Measurements from ENCODE around the gene ZAR1L.

Gene ZAR1L

DNA sequence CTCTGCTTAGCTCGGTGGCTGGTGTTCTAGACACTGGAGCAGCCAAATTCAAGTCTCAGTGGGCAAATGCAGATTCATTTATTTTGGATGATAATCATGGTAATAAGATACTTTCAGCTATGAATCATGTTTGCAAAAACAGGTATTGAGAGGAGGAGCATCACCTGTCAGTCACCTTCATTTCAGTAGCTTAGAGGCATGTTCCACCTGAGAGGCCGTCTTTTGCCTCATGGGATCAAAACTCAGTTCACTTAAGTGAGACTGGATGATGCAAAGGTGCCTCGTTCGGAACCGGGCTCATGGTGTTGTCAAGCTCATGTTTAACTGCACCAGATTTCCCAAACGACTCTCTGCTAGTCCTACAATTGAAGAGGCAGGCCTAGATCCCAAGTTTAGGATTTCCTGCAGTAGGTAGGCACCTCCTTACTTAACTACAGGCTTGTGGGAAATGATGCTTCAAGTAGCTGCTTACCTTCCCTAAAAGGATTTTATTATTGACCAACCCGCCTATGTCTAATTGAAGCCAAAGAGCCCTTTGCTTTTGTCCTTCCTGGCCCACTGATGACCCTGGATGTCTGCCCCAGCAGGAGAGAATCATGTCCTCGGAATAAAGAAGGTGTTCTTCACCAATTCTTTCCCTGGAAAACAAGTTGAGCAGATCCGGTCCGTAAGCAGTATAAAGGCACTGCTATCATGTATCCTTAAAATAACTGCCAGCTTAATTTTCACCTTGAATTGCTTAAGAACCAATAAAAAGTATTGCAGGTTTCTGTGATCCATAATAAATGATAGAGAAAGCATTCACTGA is 60.0 kb downstream of the ZAR1L start:
- DNase-seq (ENCODE audit: low spot score): no peak

- no peak for DNase-seq (ENCODE audit: low spot score)
Observed at GRCh38 chr13:32254416-32254815, 60.7 kb downstream of the ZAR1L start.

- DNase-seq (ENCODE audit: low spot score): no peak
Observed at GRCh38 chr13:32253911-32254399, 61.2 kb downstream of the ZAR1L start.
